Tibial artery (tissue), 4 donors: ENCODE measurements around the gene AKAP12.

Experiments used
- DNase-seq, 2 donors: peaks; one replicate each; pipeline ENCODE4 v3.0.0-alpha.2; 2019
- H3K27ac ChIP-seq, 2 donors: fragments of 200-600 bp; sonication (generic) in 1 of 2; 1 replicate in 1 of 2; 2 replicates in 1 of 2; pipeline ENCODE4 v1.5.1; 2018 to 2019; ENCODE audit warnings: mild to moderate bottlenecking in 1 of 2
- H3K27me3 ChIP-seq, 2 donors: fragments of 200-600 bp; sonication (generic) in 1 of 2; one replicate each; pipeline versions ENCODE4 v1.5.1 to v1.6.0; 2016 to 2019
- H3K36me3 ChIP-seq, 3 donors: fragments of 200-600 bp; sonication (generic) in 2 of 3; one replicate each; pipeline ENCODE4 v1.5.1; 2016 to 2019; ENCODE audit warnings: mild to moderate bottlenecking in 2 of 3
- H3K4me1 ChIP-seq, 4 donors: fragments of 200-600 bp; sonication (generic) in 2 of 4; 1 replicate in 3 of 4; 2 replicates in 1 of 4; pipeline ENCODE4 v1.5.1; 2016 to 2019
- H3K4me3 ChIP-seq, 2 donors: fragments of 200-600 bp; sonication (generic) in 1 of 2; 1 replicate in 1 of 2; 2 replicates in 1 of 2; pipeline ENCODE4 v1.5.1; 2018 to 2019; ENCODE audit warnings: mild to moderate bottlenecking in 2 of 2
- H3K9me3 ChIP-seq, 3 donors: fragments of 200-600 bp; sonication (generic) in 1 of 3; one replicate each; pipeline ENCODE4 v1.5.1; 2016 to 2019
- intact Hi-C: fragments of 100-400 bp; cut with DNase I; formaldehyde crosslinking; loops from one replicate; pipeline ENCODE4 v1.15.0; 2023; ENCODE audit warnings: low total_unique reads
- TF ChIP-seq, protein P1 (sequence below), 2 experiments: fragments of 200-600 bp in 1 of 2; fragments of 450-650 bp in 1 of 2; IDR thresholded peaks; one replicate each; pipeline ENCODE4 v1.5.1; 2017 to 2019; ENCODE audit warnings: antibody characterized with exemption in 2 of 2, mild to moderate bottlenecking in 1 of 2, moderate library complexity in 1 of 2

AKAP12 gene

DNA sequence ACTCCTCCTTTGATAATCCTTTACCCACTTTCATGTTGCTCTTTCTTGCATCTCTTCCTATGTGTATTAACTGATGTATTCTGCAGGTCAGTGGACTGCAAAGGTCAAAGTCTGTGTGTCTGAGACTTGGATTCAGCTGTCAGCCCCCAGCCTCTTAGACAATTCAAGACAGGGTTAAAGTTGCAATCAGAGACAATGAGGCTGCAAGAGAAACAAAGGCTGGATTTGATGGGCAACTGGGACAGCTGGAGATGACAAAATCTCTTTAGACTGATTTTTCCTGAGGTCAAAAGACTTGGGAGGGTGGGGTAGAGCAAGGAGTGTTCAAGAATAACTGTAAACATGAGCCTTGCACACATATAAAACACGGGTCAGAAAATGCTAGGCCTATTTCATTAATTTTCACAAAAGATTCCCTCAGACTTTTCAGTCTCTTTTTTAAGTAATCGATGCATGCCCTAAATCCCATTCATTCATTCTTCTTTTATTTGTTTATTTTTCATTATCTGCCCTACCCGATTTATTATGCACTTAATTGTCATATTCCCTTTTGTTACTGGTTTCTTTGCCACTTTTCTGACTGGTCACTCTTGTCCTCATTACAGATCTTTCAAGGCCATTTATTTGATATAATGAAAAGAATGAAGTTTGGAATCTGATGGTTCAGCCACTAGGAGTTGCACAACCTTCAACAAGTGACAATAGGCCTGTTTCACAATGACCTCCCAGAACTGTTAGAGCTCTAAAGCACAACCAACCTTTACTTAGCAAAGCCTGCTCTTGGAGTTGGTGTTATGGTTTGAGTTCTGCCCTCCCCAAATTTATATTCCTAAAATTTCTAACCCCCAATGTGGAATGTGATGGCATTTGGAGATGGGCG lies 33.8 kb upstream of the AKAP12 start:
- Histone ChIP-seq H3K4me3 (no peak overlapping the region), H3K9me3 (no peaks in the 10 kb centered on the region), H3K27ac (no peak overlapping the region), H3K36me3 (no peaks in the 10 kb centered on the region), H3K27me3 (no peaks in the 10 kb centered on the region), H3K4me1 (no peaks in the 10 kb centered on the region)
- DNase-seq = no peak
- TF ChIP-seq, protein P1, sequence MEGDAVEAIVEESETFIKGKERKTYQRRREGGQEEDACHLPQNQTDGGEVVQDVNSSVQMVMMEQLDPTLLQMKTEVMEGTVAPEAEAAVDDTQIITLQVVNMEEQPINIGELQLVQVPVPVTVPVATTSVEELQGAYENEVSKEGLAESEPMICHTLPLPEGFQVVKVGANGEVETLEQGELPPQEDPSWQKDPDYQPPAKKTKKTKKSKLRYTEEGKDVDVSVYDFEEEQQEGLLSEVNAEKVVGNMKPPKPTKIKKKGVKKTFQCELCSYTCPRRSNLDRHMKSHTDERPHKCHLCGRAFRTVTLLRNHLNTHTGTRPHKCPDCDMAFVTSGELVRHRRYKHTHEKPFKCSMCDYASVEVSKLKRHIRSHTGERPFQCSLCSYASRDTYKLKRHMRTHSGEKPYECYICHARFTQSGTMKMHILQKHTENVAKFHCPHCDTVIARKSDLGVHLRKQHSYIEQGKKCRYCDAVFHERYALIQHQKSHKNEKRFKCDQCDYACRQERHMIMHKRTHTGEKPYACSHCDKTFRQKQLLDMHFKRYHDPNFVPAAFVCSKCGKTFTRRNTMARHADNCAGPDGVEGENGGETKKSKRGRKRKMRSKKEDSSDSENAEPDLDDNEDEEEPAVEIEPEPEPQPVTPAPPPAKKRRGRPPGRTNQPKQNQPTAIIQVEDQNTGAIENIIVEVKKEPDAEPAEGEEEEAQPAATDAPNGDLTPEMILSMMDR (IDR thresholded peaks at IDR 0.05) = no peak
- intact Hi-C loops = no loop called here

DNA sequence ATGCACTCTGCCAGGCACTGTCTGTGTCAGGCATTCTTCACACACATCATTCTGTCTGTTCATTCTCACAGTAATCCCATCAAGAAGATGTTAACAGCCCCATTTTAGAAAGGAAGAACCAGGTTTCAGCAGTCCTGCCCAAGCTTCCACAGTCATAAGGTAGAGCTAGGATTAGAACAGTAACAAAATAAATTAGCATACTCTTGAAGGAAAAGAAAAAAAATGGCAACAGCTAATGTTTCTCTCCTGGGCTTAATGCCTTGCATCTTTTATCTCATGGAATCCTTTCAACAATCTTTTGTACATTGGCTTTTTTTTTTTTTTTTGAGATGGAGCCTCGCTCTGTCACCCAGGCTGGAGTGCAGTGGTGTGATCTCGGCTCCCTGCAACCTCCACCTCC lies 32.1 kb upstream of the AKAP12 start:
- no peaks in the 10 kb centered on the region for H3K4me1 ChIP-seq
- TF ChIP-seq, protein P1 (IDR thresholded peaks at IDR 0.05) = no peak
- H3K27me3 ChIP-seq = no peaks in the 10 kb centered on the region
- no peak for DNase-seq
- H3K27ac ChIP-seq = no peak overlapping the region
- no peak overlapping the region for H3K4me3 ChIP-seq
- H3K36me3 ChIP-seq = no peaks in the 10 kb centered on the region
- intact Hi-C loops = no loop called here
- H3K9me3 ChIP-seq = no peaks in the 10 kb centered on the region

DNA sequence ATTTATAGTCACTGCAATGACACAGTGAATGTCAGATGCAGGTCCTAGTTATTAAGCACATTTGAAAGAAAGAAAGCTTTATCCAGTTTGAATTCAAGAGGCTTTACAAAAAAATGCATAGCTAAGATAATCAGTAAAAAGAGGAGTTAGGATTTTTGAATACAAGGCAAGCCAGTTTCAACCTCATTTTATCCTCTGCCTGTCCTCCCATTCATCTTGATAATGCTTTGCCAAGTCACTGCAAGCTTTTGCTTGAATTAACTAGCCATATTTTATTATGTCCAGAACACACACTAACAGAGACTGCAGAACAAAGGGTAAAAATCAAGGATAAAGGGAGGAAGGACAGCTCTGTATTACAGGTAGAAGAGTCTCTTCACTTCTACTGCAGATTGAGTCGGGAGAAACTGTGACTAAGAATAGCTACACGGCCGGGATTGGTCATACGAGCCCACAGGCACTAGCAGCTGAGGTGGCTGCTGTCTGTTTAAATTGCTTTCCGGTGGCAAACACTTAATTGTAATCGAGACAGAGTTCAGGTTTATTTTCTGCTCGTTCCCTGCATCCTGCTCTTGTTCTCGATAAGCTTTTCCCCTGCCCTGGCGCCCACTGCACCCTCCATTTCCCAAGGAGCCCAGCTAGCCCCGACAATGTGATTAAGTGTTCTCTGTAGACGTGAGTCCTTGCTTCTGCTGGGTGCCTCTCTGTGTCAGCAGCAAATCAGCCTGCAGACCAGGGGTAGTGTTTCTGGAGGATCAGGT lies 30.5 kb upstream of the AKAP12 start:
- intact Hi-C loops = no loop called here
- Histone ChIP-seq H3K4me1 (no peaks in the 10 kb centered on the region), H3K4me3 (no peak overlapping the region), H3K36me3 (no peaks in the 10 kb centered on the region), H3K9me3 (no peaks in the 10 kb centered on the region), H3K27me3 (no peaks in the 10 kb centered on the region), H3K27ac (no peak overlapping the region)
- DNase-seq = no peak
- TF ChIP-seq, protein P1 (IDR thresholded peaks at IDR 0.05) = no peak

DNA sequence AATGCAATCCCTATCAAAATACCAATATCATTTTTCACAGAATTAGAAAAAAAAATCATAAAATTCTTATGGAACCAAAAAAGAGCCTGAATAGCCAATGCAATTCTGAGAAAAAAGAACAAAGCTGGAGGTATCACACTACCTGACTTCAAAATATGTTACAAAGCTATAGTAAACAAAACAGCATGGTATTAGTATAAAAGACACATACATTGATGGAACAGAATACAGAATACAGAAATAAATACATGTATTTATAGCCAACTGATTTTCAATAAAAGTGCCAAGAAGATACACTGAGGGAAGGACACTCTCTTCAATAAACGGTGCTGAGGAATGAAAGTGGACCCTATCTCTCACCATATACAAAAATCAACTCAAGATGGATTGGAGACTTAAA lies 28.7 kb upstream of the AKAP12 start:
- no peak overlapping the region for H3K4me3 ChIP-seq
- no peaks in the 10 kb centered on the region for H3K4me1 ChIP-seq
- TF ChIP-seq, protein P1 (IDR thresholded peaks at IDR 0.05) = no peak
- H3K27ac ChIP-seq = no peak overlapping the region
- no peaks in the 10 kb centered on the region for H3K36me3 ChIP-seq
- no peak for DNase-seq
- H3K9me3 ChIP-seq = no peaks in the 10 kb centered on the region
- no peaks in the 10 kb centered on the region for H3K27me3 ChIP-seq
- intact Hi-C loops = loop anchor here (10.0 kb wide), 1 partner anchor 86 kb away; no protein-coding TSS in a partner anchor

DNA sequence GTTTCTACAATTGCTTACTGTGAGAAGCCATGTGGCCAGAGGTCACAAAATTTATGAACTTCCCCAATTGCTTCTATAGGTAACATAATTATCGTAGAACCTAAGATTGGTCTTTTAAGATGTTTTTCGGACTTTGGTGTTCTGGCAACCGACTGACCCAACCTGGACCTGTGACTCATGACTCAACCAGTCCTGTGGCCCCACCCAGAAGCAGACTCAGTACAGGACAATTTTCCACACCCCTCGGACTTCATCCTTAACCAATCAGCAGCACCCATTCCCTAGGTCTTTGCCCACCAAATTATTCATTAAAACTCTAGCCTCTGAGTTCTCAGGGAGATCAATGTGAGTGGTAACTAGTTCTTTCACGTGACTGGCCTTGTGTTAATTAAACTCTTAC lies 26.4 kb upstream of the AKAP12 start:
- H3K36me3 ChIP-seq = no peaks in the 10 kb centered on the region
- intact Hi-C loops = loop anchor here (10.0 kb wide), 1 partner anchor 89 kb away; no protein-coding TSS in a partner anchor
- no peaks in the 10 kb centered on the region for H3K9me3 ChIP-seq
- no peak overlapping the region for H3K4me3 ChIP-seq
- H3K27me3 ChIP-seq = no peaks in the 10 kb centered on the region
- TF ChIP-seq, protein P1 (IDR thresholded peaks at IDR 0.05) = no peak
- DNase-seq = no peak
- H3K4me1 ChIP-seq = no peaks in the 10 kb centered on the region
- no peak overlapping the region for H3K27ac ChIP-seq
